IMR-90 (cell line): Measurements from ENCODE around the gene RNF17. TPM values are rescaled to one million over a fixed set of nuclear protein-coding genes. Genes with fewer than 3 reads are reported as not detected.

Experiments
- ATAC-seq: fragments of 200-7000 bp; cut with Tn5 transposase; 2 replicates; pipeline ENCODE4 v1.9.1; 2020; ENCODE audit warnings: low read depth, mild to moderate bottlenecking, moderate library complexity
- Bru-seq: library from RNA; stranded (reverse); fragments of 400-500 nt; gene quantifications from one replicate; lab custom pipeline; 2021; lab: Mats Ljungman, UMichigan
- BruChase-seq, 2 experiments: library from RNA; stranded (reverse); fragments of 400-500 nt; gene quantifications; one replicate each; lab custom pipeline; 2021; lab: Mats Ljungman, UMichigan
- BruUV-seq: library from RNA; stranded (reverse); fragments of 400-500 nt; replicated peaks from 2 replicates; lab custom pipeline; 2021; lab: Mats Ljungman, UMichigan
- CTCF ChIA-PET: fragments of 300-600 bp; formaldehyde crosslinking; extraction: SDS; loops from one replicate; lab custom pipeline; 2021; ENCODE audit warnings: antibody characterized with exemption; lab: Yijun Ruan, JAX
- POLR2A ChIA-PET: fragments of 300-600 bp; sonication (Branson Sonifier 250); formaldehyde crosslinking; loops from one replicate; lab custom pipeline; 2022; ENCODE audit warnings: antibody characterized with exemption; ENCODE audit not compliant: unreplicated experiment; lab: Charles Lee
- DNase-seq: peaks from one replicate; pipeline ENCODE4 v3.0.0; 2013
- H2AFZ ChIP-seq: replicated peaks from 2 replicates; pipeline ENCODE3; 2013; ENCODE audit warnings: low read length, mild to moderate bottlenecking; ENCODE audit not compliant: poor library complexity
- H2AK5ac ChIP-seq: 2 replicates; pipeline ENCODE4 v1.6.1; 2013; ENCODE audit warnings: low read depth, low read length, inconsistent platforms
- H2AK9ac ChIP-seq: replicated peaks from 2 replicates; pipeline ENCODE3; 2013; ENCODE audit warnings: mild to moderate bottlenecking, low read depth, low read length, moderate library complexity; ENCODE audit not compliant: poor library complexity
- H2BK120ac ChIP-seq: 2 replicates; pipeline ENCODE4 v1.6.1; 2013; ENCODE audit warnings: low read depth, low read length, inconsistent platforms
- H2BK15ac ChIP-seq: 3 replicates; pipeline ENCODE4 v1.6.1; 2013; ENCODE audit warnings: low read depth, low read length, inconsistent platforms
- H2BK20ac ChIP-seq: 2 replicates; pipeline ENCODE4 v1.6.1; 2013; ENCODE audit warnings: low read depth, mild to moderate bottlenecking, inconsistent platforms, low read length, moderate library complexity
- H2BK5ac ChIP-seq: 2 replicates; pipeline ENCODE4 v1.6.1; 2013; ENCODE audit warnings: mild to moderate bottlenecking, low read depth, low read length, inconsistent platforms; ENCODE audit not compliant: poor library complexity, severe bottlenecking
- H3K14ac ChIP-seq: replicated peaks from 2 replicates; pipeline ENCODE4 v1.6.1; 2013; ENCODE audit warnings: low read depth, low read length, inconsistent platforms
- H3K18ac ChIP-seq: 2 replicates; pipeline ENCODE4 v1.6.1; 2013; ENCODE audit warnings: low read depth, low read length, control low read depth
- H3K23ac ChIP-seq: 2 replicates; pipeline ENCODE4 v1.6.1; 2013; ENCODE audit warnings: low read depth, low read length, inconsistent platforms
- H3K27ac ChIP-seq: 2 replicates; pipeline ENCODE4 v1.5.1; 2013; ENCODE audit warnings: mild to moderate bottlenecking, control low read depth, low read length; ENCODE audit not compliant: insufficient read depth
- H3K27me3 ChIP-seq: 2 replicates; pipeline ENCODE4 v1.6.1; 2013; ENCODE audit warnings: low read length; ENCODE audit not compliant: control insufficient read depth, insufficient read depth
- H3K36me3 ChIP-seq: 2 replicates; pipeline ENCODE4 v1.6.1; 2013; ENCODE audit warnings: low read length, mixed read lengths; ENCODE audit not compliant: control insufficient read depth, insufficient read depth
- H3K4ac ChIP-seq: 2 replicates; pipeline ENCODE4 v1.6.1; 2013; ENCODE audit warnings: low read depth, low read length, inconsistent platforms
- H3K4me1 ChIP-seq: 2 replicates; pipeline ENCODE4 v1.6.1; 2013; ENCODE audit warnings: low read length, mixed read lengths; ENCODE audit not compliant: control insufficient read depth, insufficient read depth
- H3K4me2 ChIP-seq: 2 replicates; pipeline ENCODE4 v1.6.1; 2013; ENCODE audit warnings: low read depth, mild to moderate bottlenecking, control low read depth, low read length, moderate library complexity
- H3K4me3 ChIP-seq: 2 replicates; pipeline ENCODE4 v1.5.1; 2013; ENCODE audit warnings: low read depth, mild to moderate bottlenecking, control low read depth, low read length, moderate library complexity; ENCODE audit not compliant: insufficient read depth
- H3K56ac ChIP-seq: 2 replicates; pipeline ENCODE4 v1.6.1; 2013; ENCODE audit warnings: low read length, inconsistent platforms; ENCODE audit not compliant: insufficient read depth; ENCODE audit errors: extremely low read depth
- H3K79me1 ChIP-seq, 2 experiments: 2 replicates each; pipeline ENCODE4 v1.6.1; 2013; ENCODE audit warnings: low read length in 2 of 2, inconsistent platforms in 1 of 2, low read depth in 1 of 2
- H3K9ac ChIP-seq: 2 replicates; pipeline ENCODE4 v1.6.1; 2013; ENCODE audit warnings: low read depth, low read length, control low read depth
- H3K9me1 ChIP-seq: 2 replicates; pipeline ENCODE4 v1.6.1; 2013; ENCODE audit warnings: low read length, inconsistent platforms; ENCODE audit not compliant: insufficient read depth
- H3K9me3 ChIP-seq: 2 replicates; pipeline ENCODE4 v1.6.1; 2013; ENCODE audit warnings: low read length; ENCODE audit not compliant: control insufficient read depth, insufficient read depth
- H4K20me1 ChIP-seq: 2 replicates; pipeline ENCODE4 v1.6.1; 2013; ENCODE audit warnings: low read length, inconsistent platforms; ENCODE audit not compliant: insufficient read depth
- H4K5ac ChIP-seq: 2 replicates; pipeline ENCODE4 v1.6.1; 2013; ENCODE audit warnings: mild to moderate bottlenecking, low read depth, low read length, control low read depth
- H4K8ac ChIP-seq, 2 experiments: 2 replicates each; pipeline ENCODE4 v1.6.1; 2013; ENCODE audit warnings: low read depth in 2 of 2, low read length in 2 of 2, control low read depth in 1 of 2, inconsistent platforms in 1 of 2
- H4K91ac ChIP-seq: 2 replicates; pipeline ENCODE4 v1.6.1; 2013; ENCODE audit warnings: low read depth, low read length, inconsistent platforms; ENCODE audit not compliant: insufficient read depth
- CEBPB ChIP-seq: IDR thresholded peaks from 2 replicates; pipeline ENCODE4 v1.6.1; 2012; ENCODE audit warnings: low read depth, low read length, improper control_type of control experiment
- FOS ChIP-seq: fragments of 150-350 bp; IDR thresholded peaks from 2 replicates; pipeline ENCODE4 v1.6.1; 2016; ENCODE audit warnings: low read depth, low read length
- MAFK ChIP-seq: IDR thresholded peaks from 2 replicates; pipeline ENCODE4 v1.6.1; 2012; ENCODE audit warnings: low read depth, low read length, improper control_type of control experiment
- MXI1 ChIP-seq: IDR thresholded peaks from 2 replicates; pipeline ENCODE4 v1.6.1; 2012; ENCODE audit warnings: low read depth, mild to moderate bottlenecking, low read length, moderate library complexity, borderline replicate concordance
- NFE2L2 ChIP-seq: fragments of 150-350 bp; IDR thresholded peaks from 2 replicates; pipeline ENCODE4 v1.6.1; 2016; ENCODE audit warnings: low read depth, mild to moderate bottlenecking, low read length
- POLR2A ChIP-seq: IDR thresholded peaks from 2 replicates; pipeline ENCODE4 v1.6.1; 2012; ENCODE audit warnings: mild to moderate bottlenecking, low read depth, low read length
- RCOR1 ChIP-seq: IDR thresholded peaks from 2 replicates; pipeline ENCODE4 v1.6.1; 2012; ENCODE audit warnings: mild to moderate bottlenecking, low read length, improper control_type of control experiment; ENCODE audit not compliant: insufficient replicate concordance
- WGBS, 2 experiments: methylation state at CpG; one replicate each; pipeline versions ENCODE4 v1.1.5 to v1.1.7; 2013; ENCODE audit warnings: missing lambda C conversion rate in 2 of 2; ENCODE audit not compliant: insufficient read length in 1 of 2; ENCODE audit errors: extremely low coverage in 2 of 2; 5-methylcytosine and 5-hydroxymethylcytosine counted together
- dilution Hi-C: fragments of 300-500 bp; cut with HindIII; formaldehyde crosslinking; loops from one replicate; pipeline ENCODE4 v1.14.3; 2018; ENCODE audit warnings: low sequenced_read_pairs; ENCODE audit not compliant: unreplicated experiment
- in situ Hi-C: fragments of 300-500 bp; cut with MboI; formaldehyde crosslinking; loops from 3 replicates; pipeline ENCODE4 v1.14.3; 2019; ENCODE audit warnings: low sequenced_read_pairs, inconsistent platforms, mixed read lengths
- intact Hi-C: fragments of 100-400 bp; cut with micrococcal nuclease; formaldehyde crosslinking; loops from 2 replicates; pipeline ENCODE4 v1.10.0; 2022
- long read RNA-seq: library from polyadenylated mRNA; unstranded; transcript quantifications from one replicate; pipeline ENCODE4 v2.0.0, GENCODE V29; 2021; ENCODE audit not compliant: unreplicated experiment
- polyA plus RNA-seq, 3 experiments: library from polyadenylated mRNA; depleted of rRNA; stranded (reverse); fragments of >200 nt; gene quantifications; 2 replicates each; pipeline ENCODE4 v1.2.3, GENCODE V29; 2012; ENCODE audit warnings: low replicate concordance in 1 of 3
- total RNA-seq: library from RNA; depleted of rRNA; stranded (reverse); fragments of >200 nt; gene quantifications from 2 replicates; pipeline ENCODE4 v1.2.3, GENCODE V29; 2012; rRNA removed
- TF ChIP-seq, protein P1 (sequence below): fragments of 150-350 bp; IDR thresholded peaks from 2 replicates; pipeline ENCODE4 v1.6.1; 2017; ENCODE audit warnings: mild to moderate bottlenecking, antibody characterized with exemption, low read length, low read depth
- TF ChIP-seq, protein P2 (sequence below): conservative IDR thresholded peaks from 2 replicates; pipeline ENCODE4 v1.5.1; 2012; ENCODE audit warnings: mild to moderate bottlenecking, low read depth, low read length, improper control_type of control experiment

Gene RNF17, protein sequence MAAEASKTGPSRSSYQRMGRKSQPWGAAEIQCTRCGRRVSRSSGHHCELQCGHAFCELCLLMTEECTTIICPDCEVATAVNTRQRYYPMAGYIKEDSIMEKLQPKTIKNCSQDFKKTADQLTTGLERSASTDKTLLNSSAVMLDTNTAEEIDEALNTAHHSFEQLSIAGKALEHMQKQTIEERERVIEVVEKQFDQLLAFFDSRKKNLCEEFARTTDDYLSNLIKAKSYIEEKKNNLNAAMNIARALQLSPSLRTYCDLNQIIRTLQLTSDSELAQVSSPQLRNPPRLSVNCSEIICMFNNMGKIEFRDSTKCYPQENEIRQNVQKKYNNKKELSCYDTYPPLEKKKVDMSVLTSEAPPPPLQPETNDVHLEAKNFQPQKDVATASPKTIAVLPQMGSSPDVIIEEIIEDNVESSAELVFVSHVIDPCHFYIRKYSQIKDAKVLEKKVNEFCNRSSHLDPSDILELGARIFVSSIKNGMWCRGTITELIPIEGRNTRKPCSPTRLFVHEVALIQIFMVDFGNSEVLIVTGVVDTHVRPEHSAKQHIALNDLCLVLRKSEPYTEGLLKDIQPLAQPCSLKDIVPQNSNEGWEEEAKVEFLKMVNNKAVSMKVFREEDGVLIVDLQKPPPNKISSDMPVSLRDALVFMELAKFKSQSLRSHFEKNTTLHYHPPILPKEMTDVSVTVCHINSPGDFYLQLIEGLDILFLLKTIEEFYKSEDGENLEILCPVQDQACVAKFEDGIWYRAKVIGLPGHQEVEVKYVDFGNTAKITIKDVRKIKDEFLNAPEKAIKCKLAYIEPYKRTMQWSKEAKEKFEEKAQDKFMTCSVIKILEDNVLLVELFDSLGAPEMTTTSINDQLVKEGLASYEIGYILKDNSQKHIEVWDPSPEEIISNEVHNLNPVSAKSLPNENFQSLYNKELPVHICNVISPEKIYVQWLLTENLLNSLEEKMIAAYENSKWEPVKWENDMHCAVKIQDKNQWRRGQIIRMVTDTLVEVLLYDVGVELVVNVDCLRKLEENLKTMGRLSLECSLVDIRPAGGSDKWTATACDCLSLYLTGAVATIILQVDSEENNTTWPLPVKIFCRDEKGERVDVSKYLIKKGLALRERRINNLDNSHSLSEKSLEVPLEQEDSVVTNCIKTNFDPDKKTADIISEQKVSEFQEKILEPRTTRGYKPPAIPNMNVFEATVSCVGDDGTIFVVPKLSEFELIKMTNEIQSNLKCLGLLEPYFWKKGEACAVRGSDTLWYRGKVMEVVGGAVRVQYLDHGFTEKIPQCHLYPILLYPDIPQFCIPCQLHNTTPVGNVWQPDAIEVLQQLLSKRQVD (N-terminal part only)
- total RNA-seq (0.18 and 0.28 TPM in 2 replicates), polyA plus RNA-seq (2012; rRNA removed) (0.01 and 0.03 TPM in 2 replicates), Bru-seq, nascent RNA (percentile 1 among the genes with signal in this experiment), BruChase-seq, experiment 1, labeled RNA remaining after a 6-hour chase (not detected), BruChase-seq, experiment 2, labeled RNA remaining after a 2-hour chase (percentile 1 among the genes with signal in this experiment)
- polyA plus RNA-seq (2012; cell fraction: cytosol; rRNA removed): 0.01 TPM in 1 of 2 replicates, not detected in the other
- 0.02 and 0.23 TPM in 2 replicates for polyA plus RNA-seq (2012; cell fraction: nucleus; rRNA removed; ENCODE audit: low replicate concordance)
- long read RNA-seq: 0 reads

DNA sequence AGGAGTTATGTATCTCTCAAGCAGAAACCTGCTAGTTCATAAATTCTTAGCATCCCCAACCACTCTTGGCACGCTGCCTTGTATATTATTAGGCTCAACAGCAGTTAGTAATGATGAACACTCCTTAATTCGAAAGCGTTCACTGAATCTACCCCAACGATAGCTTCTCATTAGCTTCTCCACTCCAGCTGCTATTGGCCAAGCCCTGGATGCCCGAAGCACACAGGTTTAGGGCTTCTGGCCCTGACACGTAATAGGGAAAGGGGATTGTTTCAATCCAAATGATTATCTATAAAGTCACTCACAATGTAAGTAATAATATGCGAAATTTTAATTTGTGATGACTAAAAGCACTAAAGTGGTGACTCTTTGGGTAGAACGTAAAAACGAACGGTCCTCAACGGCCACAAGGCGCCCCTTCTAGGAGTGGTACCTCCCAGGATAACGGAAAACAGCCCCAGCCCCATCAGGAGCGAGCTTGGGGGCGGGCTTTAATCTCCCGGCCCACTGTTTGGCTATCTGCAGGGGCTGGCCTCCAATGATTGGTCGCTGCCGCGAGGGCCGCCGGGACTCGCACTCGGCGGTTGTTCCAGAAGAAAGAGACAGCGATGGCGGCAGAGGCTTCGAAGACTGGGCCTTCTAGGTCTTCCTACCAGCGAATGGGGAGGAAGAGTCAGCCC, at the start of gene RNF17:
TSS of gene RNF17 (plus strand) at position 574 of the 680 bp plus-strand sequence. CDS start at position 609, 35 bp downstream.
- Histone ChIP-seq H2BK120ac (no peak within 1 kb of the TSS), H2BK5ac (no peak within 1 kb of the TSS), H4K91ac (no peak within 1 kb of the TSS), H2AK9ac (no peak within 1 kb of the TSS), H3K56ac (no peak within 1 kb of the TSS), H3K14ac (no peak within 1 kb of the TSS), H3K18ac (no peak within 1 kb of the TSS), H2AK5ac (no peak within 1 kb of the TSS), H3K9me1 (no peaks in the 10 kb centered on the region), H3K4me3 (no peak within 1 kb of the TSS), H3K23ac (no peak within 1 kb of the TSS), H3K27ac (no peak within 1 kb of the TSS), H3K4me1 (no peaks in the 10 kb centered on the region), H2BK15ac (no peak within 1 kb of the TSS), H3K9ac (no peak within 1 kb of the TSS), H4K5ac (no peak within 1 kb of the TSS), H4K20me1 (no peaks in the 10 kb centered on the region), H2BK20ac (no peak within 1 kb of the TSS), H4K8ac (no peak within 1 kb of the TSS), H3K9me3 (no peaks in the 10 kb centered on the region), H3K79me1 (no peaks in the 10 kb centered on the region), H3K4ac (no peak within 1 kb of the TSS), H3K4me2 (no peak within 1 kb of the TSS), H2AFZ (no peak within 1 kb of the TSS), H3K27me3 (no peaks in the 10 kb centered on the region), H3K36me3 (no peaks in the 10 kb centered on the region)
- CTCF ChIA-PET: interaction anchor here (0.5 kb wide), 1 partner anchor 517 kb away, joined by 3 read pairs; no protein-coding TSS in a partner anchor
- in situ Hi-C loops (no loop called here), dilution Hi-C loops (no loop called here), intact Hi-C loops (no loop called here)
- 65% methylated on average over 9 of the region's 28 CpGs; no CpG with 5 or more reads in 1 of the 2 experiments for WGBS, 2 experiments
- ATAC-seq: no peak
- POLR2A ChIA-PET: no interaction called here
- BruUV-seq: no TSS peak
- no peak for DNase-seq
- TF ChIP-seq RCOR1 (no peak), MAFK (no peak), NFE2L2 (no peak), CEBPB (no peak), FOS (no peak), MXI1 (no peak), POLR2A (no peak)
- TF ChIP-seq, protein P1, sequence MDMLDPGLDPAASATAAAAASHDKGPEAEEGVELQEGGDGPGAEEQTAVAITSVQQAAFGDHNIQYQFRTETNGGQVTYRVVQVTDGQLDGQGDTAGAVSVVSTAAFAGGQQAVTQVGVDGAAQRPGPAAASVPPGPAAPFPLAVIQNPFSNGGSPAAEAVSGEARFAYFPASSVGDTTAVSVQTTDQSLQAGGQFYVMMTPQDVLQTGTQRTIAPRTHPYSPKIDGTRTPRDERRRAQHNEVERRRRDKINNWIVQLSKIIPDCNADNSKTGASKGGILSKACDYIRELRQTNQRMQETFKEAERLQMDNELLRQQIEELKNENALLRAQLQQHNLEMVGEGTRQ: no peak
- TF ChIP-seq, protein P2, sequence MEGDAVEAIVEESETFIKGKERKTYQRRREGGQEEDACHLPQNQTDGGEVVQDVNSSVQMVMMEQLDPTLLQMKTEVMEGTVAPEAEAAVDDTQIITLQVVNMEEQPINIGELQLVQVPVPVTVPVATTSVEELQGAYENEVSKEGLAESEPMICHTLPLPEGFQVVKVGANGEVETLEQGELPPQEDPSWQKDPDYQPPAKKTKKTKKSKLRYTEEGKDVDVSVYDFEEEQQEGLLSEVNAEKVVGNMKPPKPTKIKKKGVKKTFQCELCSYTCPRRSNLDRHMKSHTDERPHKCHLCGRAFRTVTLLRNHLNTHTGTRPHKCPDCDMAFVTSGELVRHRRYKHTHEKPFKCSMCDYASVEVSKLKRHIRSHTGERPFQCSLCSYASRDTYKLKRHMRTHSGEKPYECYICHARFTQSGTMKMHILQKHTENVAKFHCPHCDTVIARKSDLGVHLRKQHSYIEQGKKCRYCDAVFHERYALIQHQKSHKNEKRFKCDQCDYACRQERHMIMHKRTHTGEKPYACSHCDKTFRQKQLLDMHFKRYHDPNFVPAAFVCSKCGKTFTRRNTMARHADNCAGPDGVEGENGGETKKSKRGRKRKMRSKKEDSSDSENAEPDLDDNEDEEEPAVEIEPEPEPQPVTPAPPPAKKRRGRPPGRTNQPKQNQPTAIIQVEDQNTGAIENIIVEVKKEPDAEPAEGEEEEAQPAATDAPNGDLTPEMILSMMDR: no peak
